DMS79 (cell line): ENCODE measurements around the gene RNF224.
"Not testable (repeated sequence)": the region's sequence is repeated elsewhere in the genome, so short reads cannot be mapped to it uniquely, and the experiment has no call there.

Experiments
- DNase-seq: peaks from one replicate; lab custom pipeline; 2025; lab: John Stamatoyannopoulos, UW

The RNF224 gene

GRCh38 chr9:137228506-137228967, 1.2 kb downstream of the RNF224 start:
- no peak for DNase-seq

- DNase-seq: no peak
Measured at GRCh38 chr9:137228968-137229896, 1.9 kb downstream of the RNF224 start.

- DNase-seq: no peak
Measured at GRCh38 chr9:137229903-137230704, 2.8 kb downstream of the RNF224 start.

GRCh38 chr9:137230705-137231371, 3.5 kb downstream of the RNF224 start, which contains the start of gene SLC34A3:
TSS of gene SLC34A3 (plus strand) at chr9:137230901. CDS start at chr9:137231703, 802 bp downstream.
- DNase-seq: no peak

GRCh38 chr9:137231372-137232039, 4.2 kb downstream of the RNF224 start:
- no peak for DNase-seq

GRCh38 chr9:137232101-137232500, 4.8 kb downstream of the RNF224 start:
- no peak for DNase-seq

GRCh38 chr9:137232510-137232909, 5.2 kb downstream of the RNF224 start:
- no peak for DNase-seq

- no peak for DNase-seq
Measured at GRCh38 chr9:137233143-137233980, 6.1 kb downstream of the RNF224 start.

GRCh38 chr9:137234055-137234697, 6.9 kb downstream of the RNF224 start:
- no peak for DNase-seq

- DNase-seq: no peak
Measured at GRCh38 chr9:137234758-137235423, 7.6 kb downstream of the RNF224 start.

GRCh38 chr9:137235424-137236237, 8.3 kb downstream of the RNF224 start:
- no peak for DNase-seq

- DNase-seq: peak; percentile 71
Measured at GRCh38 chr9:137236238-137236935, 9.1 kb downstream of the RNF224 start.

- no peak for DNase-seq
Measured at GRCh38 chr9:137236936-137237421, 9.7 kb downstream of the RNF224 start.

GRCh38 chr9:137237759-137238726, 10.7 kb downstream of the RNF224 start:
- DNase-seq: no peak

- not testable (repeated sequence) for DNase-seq
Measured at GRCh38 chr9:137239541-137240200, 12.4 kb downstream of the RNF224 start.

GRCh38 chr9:137240318-137240840, 13.1 kb downstream of the RNF224 start:
- DNase-seq: peak; percentile 31
